GM12878 (cell line): ENCODE results near the gene PYGB. TPM values are rescaled to one million over a fixed set of nuclear protein-coding genes. Genes with fewer than 3 reads are reported as not detected.

ENCODE experiments used
- ATF7 ChIP-seq: fragments of 450-650 bp; IDR thresholded peaks from 2 replicates; pipeline ENCODE4 v1.6.1; 2016; ENCODE audit warnings: low read depth, mild to moderate bottlenecking
- BRCA1 ChIP-seq: IDR thresholded peaks from 2 replicates; pipeline ENCODE4 v1.6.1; 2011; ENCODE audit warnings: low read depth, low read length, improper control_type of control experiment
- CBX3 ChIP-seq: fragments of 200-600 bp; sonication (generic); IDR thresholded peaks from 2 replicates; pipeline ENCODE4 v1.6.1; 2016; ENCODE audit warnings: low read depth, borderline replicate concordance
- CREB1 ChIP-seq: IDR thresholded peaks from 2 replicates; pipeline ENCODE4 v1.6.1; 2012; ENCODE audit warnings: low read depth, mild to moderate bottlenecking, inconsistent platforms
- ESRRA ChIP-seq: IDR thresholded peaks from 2 replicates; pipeline ENCODE4 v1.6.1; 2012; ENCODE audit warnings: mild to moderate bottlenecking, low read length, improper control_type of control experiment
- HDGF ChIP-seq: fragments of 450-650 bp; IDR thresholded peaks from 2 replicates; pipeline ENCODE4 v1.6.1; 2016; ENCODE audit warnings: antibody characterized with exemption
- JUNB ChIP-seq: IDR thresholded peaks from 2 replicates; pipeline ENCODE4 v1.6.1; 2016; ENCODE audit warnings: antibody characterized with exemption, mild to moderate bottlenecking
- MEF2A ChIP-seq: IDR thresholded peaks from 2 replicates; pipeline ENCODE4 v1.6.1; 2011; ENCODE audit warnings: low read depth, mild to moderate bottlenecking, low read length, moderate library complexity; ENCODE audit not compliant: insufficient read depth
- NFYB ChIP-seq: IDR thresholded peaks from 2 replicates; pipeline ENCODE4 v1.6.1; 2011; ENCODE audit warnings: low read depth, mild to moderate bottlenecking, low read length, improper control_type of control experiment, moderate library complexity; ENCODE audit not compliant: insufficient read depth
- PAX5 ChIP-seq: IDR thresholded peaks from 2 replicates; pipeline ENCODE4 v1.6.1; 2011; ENCODE audit warnings: low read depth, low read length, borderline replicate concordance
- POLR2A ChIP-seq: IDR thresholded peaks from 2 replicates; pipeline ENCODE4 v1.6.1; 2011; ENCODE audit warnings: low read depth, mild to moderate bottlenecking, low read length
- RUNX3 ChIP-seq: IDR thresholded peaks from 2 replicates; pipeline ENCODE4 v1.6.1; 2012; ENCODE audit warnings: low read length, inconsistent platforms
- SMAD5 ChIP-seq: IDR thresholded peaks from 2 replicates; pipeline ENCODE4 v1.6.1; 2016; ENCODE audit warnings: antibody characterized with exemption, low read depth
- SPI1 ChIP-seq: IDR thresholded peaks from 2 replicates; pipeline ENCODE4 v1.6.1; 2011; ENCODE audit warnings: low read depth, mild to moderate bottlenecking, low read length, moderate library complexity, borderline replicate concordance; ENCODE audit not compliant: insufficient read depth
- SRF ChIP-seq, 2 experiments: IDR thresholded peaks; 2 replicates each; pipeline ENCODE4 v1.6.1; 2011; ENCODE audit warnings: low read depth in 2 of 2, low read length in 2 of 2, mild to moderate bottlenecking in 1 of 2, moderate library complexity in 1 of 2
- TARDBP ChIP-seq: IDR thresholded peaks from 2 replicates; pipeline ENCODE4 v1.6.1; 2016; ENCODE audit warnings: borderline replicate concordance
- YBX1 ChIP-seq: fragments of 450-650 bp; IDR thresholded peaks from 2 replicates; pipeline ENCODE4 v1.6.1; 2016; ENCODE audit warnings: antibody characterized with exemption
- YY1 ChIP-seq: IDR thresholded peaks from 2 replicates; pipeline ENCODE4 v1.6.1; 2011; ENCODE audit warnings: low read depth, mild to moderate bottlenecking, low read length
- polyA plus RNA-seq, 11 experiments: library from polyadenylated mRNA; depleted of rRNA in 4 of 11; unstranded in 6 of 11; stranded (reverse) in 5 of 11; fragments of >200 nt; fragmentation: Nextera tagmentation in 4 of 11; fragmentation: Illumina TruSeq in 1 of 11; extraction: Ambion mirVana in 4 of 11; extraction: Trizol in 1 of 11; gene quantifications; 1 replicate in 1 of 11; 2 replicates in 10 of 11; pipeline versions ENCODE4 v1.2.1 to v1.2.3, GENCODE V29; 2011 to 2016; ENCODE audit warnings: inconsistent platforms in 2 of 11, missing spikeins in 2 of 11, low read depth in 1 of 11
- total RNA-seq, 4 experiments: library from RNA; depleted of rRNA in 3 of 4; stranded (reverse); fragments of >200 nt in 3 of 4; fragmentation: Illumina TruSeq in 1 of 4; extraction: Trizol in 1 of 4; gene quantifications; 2 replicates each; pipeline versions ENCODE4 v1.2.1 to v1.2.3, GENCODE V29; 2013 to 2021
- TF ChIP-seq, protein P1 (sequence below): fragments of 450-650 bp; IDR thresholded peaks from 2 replicates; pipeline ENCODE4 v1.6.1; 2017; ENCODE audit warnings: mild to moderate bottlenecking, moderate library complexity
- TF ChIP-seq, protein P2 (sequence below): fragments of 450-650 bp; IDR thresholded peaks from 2 replicates; pipeline ENCODE4 v1.6.1; 2017; ENCODE audit warnings: low read depth, mild to moderate bottlenecking, moderate library complexity
- TF ChIP-seq, protein P3 (sequence below): IDR thresholded peaks from 2 replicates; pipeline ENCODE4 v1.6.1; 2011; ENCODE audit warnings: borderline replicate concordance, low read depth, mild to moderate bottlenecking, moderate library complexity, low read length; ENCODE audit not compliant: insufficient read depth, poor library complexity, severe bottlenecking

Gene PYGB
- total and polyA plus RNA-seq, 10 of the 15 experiments (the other 5 are each of a cell fraction or from before 2014, with no cell fraction given), result 0.34 to 33.5 (median 21.8) TPM

GRCh38 chr20:25297141-25297905 is 49.4 kb downstream of the PYGB start (continued):
- TF ChIP-seq, protein P1, sequence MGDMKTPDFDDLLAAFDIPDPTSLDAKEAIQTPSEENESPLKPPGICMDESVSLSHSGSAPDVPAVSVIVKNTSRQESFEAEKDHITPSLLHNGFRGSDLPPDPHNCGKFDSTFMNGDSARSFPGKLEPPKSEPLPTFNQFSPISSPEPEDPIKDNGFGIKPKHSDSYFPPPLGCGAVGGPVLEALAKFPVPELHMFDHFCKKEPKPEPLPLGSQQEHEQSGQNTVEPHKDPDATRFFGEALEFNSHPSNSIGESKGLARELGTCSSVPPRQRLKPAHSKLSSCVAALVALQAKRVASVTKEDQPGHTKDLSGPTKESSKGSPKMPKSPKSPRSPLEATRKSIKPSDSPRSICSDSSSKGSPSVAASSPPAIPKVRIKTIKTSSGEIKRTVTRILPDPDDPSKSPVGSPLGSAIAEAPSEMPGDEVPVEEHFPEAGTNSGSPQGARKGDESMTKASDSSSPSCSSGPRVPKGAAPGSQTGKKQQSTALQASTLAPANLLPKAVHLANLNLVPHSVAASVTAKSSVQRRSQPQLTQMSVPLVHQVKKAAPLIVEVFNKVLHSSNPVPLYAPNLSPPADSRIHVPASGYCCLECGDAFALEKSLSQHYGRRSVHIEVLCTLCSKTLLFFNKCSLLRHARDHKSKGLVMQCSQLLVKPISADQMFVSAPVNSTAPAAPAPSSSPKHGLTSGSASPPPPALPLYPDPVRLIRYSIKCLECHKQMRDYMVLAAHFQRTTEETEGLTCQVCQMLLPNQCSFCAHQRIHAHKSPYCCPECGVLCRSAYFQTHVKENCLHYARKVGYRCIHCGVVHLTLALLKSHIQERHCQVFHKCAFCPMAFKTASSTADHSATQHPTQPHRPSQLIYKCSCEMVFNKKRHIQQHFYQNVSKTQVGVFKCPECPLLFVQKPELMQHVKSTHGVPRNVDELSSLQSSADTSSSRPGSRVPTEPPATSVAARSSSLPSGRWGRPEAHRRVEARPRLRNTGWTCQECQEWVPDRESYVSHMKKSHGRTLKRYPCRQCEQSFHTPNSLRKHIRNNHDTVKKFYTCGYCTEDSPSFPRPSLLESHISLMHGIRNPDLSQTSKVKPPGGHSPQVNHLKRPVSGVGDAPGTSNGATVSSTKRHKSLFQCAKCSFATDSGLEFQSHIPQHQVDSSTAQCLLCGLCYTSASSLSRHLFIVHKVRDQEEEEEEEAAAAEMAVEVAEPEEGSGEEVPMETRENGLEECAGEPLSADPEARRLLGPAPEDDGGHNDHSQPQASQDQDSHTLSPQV, result no peak
- TF ChIP-seq, protein P2, sequence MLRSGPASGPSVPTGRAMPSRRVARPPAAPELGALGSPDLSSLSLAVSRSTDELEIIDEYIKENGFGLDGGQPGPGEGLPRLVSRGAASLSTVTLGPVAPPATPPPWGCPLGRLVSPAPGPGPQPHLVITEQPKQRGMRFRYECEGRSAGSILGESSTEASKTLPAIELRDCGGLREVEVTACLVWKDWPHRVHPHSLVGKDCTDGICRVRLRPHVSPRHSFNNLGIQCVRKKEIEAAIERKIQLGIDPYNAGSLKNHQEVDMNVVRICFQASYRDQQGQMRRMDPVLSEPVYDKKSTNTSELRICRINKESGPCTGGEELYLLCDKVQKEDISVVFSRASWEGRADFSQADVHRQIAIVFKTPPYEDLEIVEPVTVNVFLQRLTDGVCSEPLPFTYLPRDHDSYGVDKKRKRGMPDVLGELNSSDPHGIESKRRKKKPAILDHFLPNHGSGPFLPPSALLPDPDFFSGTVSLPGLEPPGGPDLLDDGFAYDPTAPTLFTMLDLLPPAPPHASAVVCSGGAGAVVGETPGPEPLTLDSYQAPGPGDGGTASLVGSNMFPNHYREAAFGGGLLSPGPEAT, result peak; percentile 47; the same call in 1 of the 2 replicates
- TF ChIP-seq, protein P3, sequence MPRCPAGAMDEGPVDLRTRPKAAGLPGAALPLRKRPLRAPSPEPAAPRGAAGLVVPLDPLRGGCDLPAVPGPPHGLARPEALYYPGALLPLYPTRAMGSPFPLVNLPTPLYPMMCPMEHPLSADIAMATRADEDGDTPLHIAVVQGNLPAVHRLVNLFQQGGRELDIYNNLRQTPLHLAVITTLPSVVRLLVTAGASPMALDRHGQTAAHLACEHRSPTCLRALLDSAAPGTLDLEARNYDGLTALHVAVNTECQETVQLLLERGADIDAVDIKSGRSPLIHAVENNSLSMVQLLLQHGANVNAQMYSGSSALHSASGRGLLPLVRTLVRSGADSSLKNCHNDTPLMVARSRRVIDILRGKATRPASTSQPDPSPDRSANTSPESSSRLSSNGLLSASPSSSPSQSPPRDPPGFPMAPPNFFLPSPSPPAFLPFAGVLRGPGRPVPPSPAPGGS, result peak; percentile 28
- no peak for TF ChIP-seq ATF7
- no peak for TF ChIP-seq SPI1
- TF ChIP-seq SRF (IDR thresholded peaks at IDR 0.05; ENCODE audit: low read depth in 2 of 2, low read length in 2 of 2), result no peak
- TF ChIP-seq SMAD5, result no peak
- TF ChIP-seq MEF2A, result peak; percentile 71; the same call in 1 of the 2 replicates
- no peak for TF ChIP-seq PAX5
- no peak for TF ChIP-seq JUNB
- TF ChIP-seq CBX3, result no peak
- no peak for TF ChIP-seq ESRRA
- peak; percentile 53 for TF ChIP-seq RUNX3
- no peak for TF ChIP-seq YBX1
- 0 out of 2 replicates have a peak, but pooled peaks have one; percentile 18 for TF ChIP-seq NFYB
- no peak for TF ChIP-seq HDGF
- TF ChIP-seq BRCA1, result no peak
- no peak for TF ChIP-seq CREB1
- no peak for TF ChIP-seq TARDBP
- 0 out of 2 replicates have a peak, but pooled peaks have one; percentile 9 for TF ChIP-seq YY1
- TF ChIP-seq POLR2A, result peak; percentile 30; the same call in 1 of the 2 replicates
